Muscle layer of colon (tissue), 2 donors: ENCODE results near the gene KANK2.

Experiments
- H3K27ac ChIP-seq: one replicate; pipeline ENCODE4 v1.7.0; 2013; ENCODE audit warnings: low read depth, mild to moderate bottlenecking, low read length, moderate library complexity
- H3K27me3 ChIP-seq, 2 donors: one replicate each; pipeline ENCODE4 v1.7.0; 2013; ENCODE audit warnings: low read length in 2 of 2, mild to moderate bottlenecking in 2 of 2; ENCODE audit not compliant: insufficient read depth in 2 of 2, control insufficient read depth in 1 of 2
- H3K36me3 ChIP-seq: one replicate; pipeline ENCODE4 v1.7.0; 2013; ENCODE audit warnings: mild to moderate bottlenecking, low read length; ENCODE audit not compliant: insufficient read depth
- H3K4me1 ChIP-seq: one replicate; pipeline ENCODE4 v1.7.0; 2013; ENCODE audit warnings: mild to moderate bottlenecking, low read length; ENCODE audit not compliant: insufficient read depth
- H3K4me3 ChIP-seq, 2 donors: one replicate each; pipeline ENCODE4 v1.7.0; 2013; ENCODE audit warnings: low read length in 2 of 2, low read depth in 1 of 2, mild to moderate bottlenecking in 1 of 2, moderate library complexity in 1 of 2
- H3K9ac ChIP-seq: one replicate; pipeline ENCODE4 v1.7.0; 2013; ENCODE audit warnings: low read length
- H3K9me3 ChIP-seq: one replicate; pipeline ENCODE4 v1.7.0; 2013; ENCODE audit warnings: mild to moderate bottlenecking, low read length
- donor health status: abdominal sarcoma.
- donor health status: Adenocarcinoma of cecum.

Gene KANK2

GRCh38 chr19:11237321-11237720, 40.0 kb upstream of the KANK2 start:
- Histone ChIP-seq H3K4me1 (no peaks in the 10 kb centered on the region), H3K9ac (no peak overlapping the region), H3K27ac (no peak overlapping the region), H3K4me3 (no peak overlapping the region), H3K9me3 (no peaks in the 10 kb centered on the region), H3K27me3 (no peaks in the 10 kb centered on the region), H3K36me3 (peaks cover 10% of the 10 kb centered on the region)

- Histone ChIP-seq H3K9ac (no peak overlapping the region), H3K36me3 (peaks cover 16% of the 10 kb centered on the region), H3K4me1 (no peaks in the 10 kb centered on the region)
These were observed 39.3 kb upstream of the KANK2 start for GRCh38 chr19:11236324-11237301.

DNA sequence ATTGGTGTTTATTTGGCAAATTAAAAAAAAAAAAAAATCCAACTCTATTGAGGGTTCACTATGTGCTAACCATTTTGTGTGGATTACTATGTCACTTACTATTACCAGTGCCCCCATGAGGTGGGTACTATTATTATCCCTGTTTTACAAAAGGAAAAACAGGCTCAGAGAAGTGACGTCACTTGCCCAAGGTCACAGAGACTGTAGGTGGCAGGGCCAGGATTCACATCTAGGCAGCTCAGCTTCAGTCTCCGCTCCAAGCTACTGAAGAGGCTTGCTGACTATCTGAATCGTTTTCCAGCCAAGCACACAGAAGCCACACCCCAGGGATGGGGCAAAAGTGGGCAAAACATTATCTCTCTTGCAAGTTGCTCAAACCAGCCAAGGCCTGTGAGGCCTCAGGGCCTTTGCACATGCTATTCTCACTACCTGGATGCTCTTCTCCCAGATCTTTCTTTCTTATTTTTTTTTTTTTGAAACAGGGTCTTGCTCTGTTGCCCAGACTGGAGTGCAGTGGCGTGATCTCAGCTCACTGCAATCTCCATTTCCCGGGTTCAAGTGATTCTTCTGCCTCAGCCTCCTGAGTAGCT, 37.2 kb upstream of the KANK2 start:
- peaks cover 20% of the 10 kb centered on the region for H3K36me3 ChIP-seq

More at GRCh38 chr19:11236324-11237301, 39.3 kb upstream of the KANK2 start:
- no peak overlapping the region for H3K4me3 ChIP-seq
- H3K27ac ChIP-seq, result no peak overlapping the region
- H3K27me3 ChIP-seq, result no peaks in the 10 kb centered on the region
- H3K9me3 ChIP-seq, result no peaks in the 10 kb centered on the region

DNA sequence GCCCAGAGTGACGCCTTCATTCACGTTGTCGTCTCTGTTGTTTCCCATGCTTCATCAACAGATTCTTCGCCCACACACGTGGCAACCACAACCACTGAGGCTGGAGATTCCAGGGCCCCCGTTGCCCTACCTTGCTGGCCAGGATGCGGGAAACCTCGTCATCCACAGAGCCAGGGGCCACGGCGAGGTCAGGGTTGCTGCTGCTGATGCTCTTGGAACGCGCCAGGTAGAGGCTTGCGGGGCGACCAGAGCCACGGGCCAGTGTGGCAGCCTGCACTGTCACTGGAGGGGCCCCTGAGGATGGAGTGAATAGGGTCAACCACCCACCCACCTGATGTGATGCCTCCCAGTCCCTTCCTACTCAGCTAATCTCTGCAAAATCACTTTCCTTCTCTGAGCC, 35.7 kb upstream of the KANK2 start:
- no peaks in the 10 kb centered on the region for H3K9me3 ChIP-seq
- H3K4me3 ChIP-seq, result no peak overlapping the region
- peaks cover 20% of the 10 kb centered on the region for H3K36me3 ChIP-seq
- no peaks in the 10 kb centered on the region for H3K27me3 ChIP-seq
- no peak overlapping the region for H3K27ac ChIP-seq
- no peak overlapping the region for H3K9ac ChIP-seq
- H3K4me1 ChIP-seq, result no peaks in the 10 kb centered on the region

More for the DNA sequence above, 37.2 kb upstream of the KANK2 start:
- Histone ChIP-seq H3K9me3 (no peaks in the 10 kb centered on the region), H3K27ac (no peak overlapping the region), H3K9ac (no peak overlapping the region), H3K4me3 (no peak overlapping the region), H3K27me3 (no peaks in the 10 kb centered on the region), H3K4me1 (no peaks in the 10 kb centered on the region)

GRCh38 chr19:11232555-11232954, 35.2 kb upstream of the KANK2 start:
- H3K9me3 ChIP-seq, result no peaks in the 10 kb centered on the region
- H3K27ac ChIP-seq, result no peak overlapping the region
- H3K36me3 ChIP-seq, result peaks cover 20% of the 10 kb centered on the region
- no peaks in the 10 kb centered on the region for H3K4me1 ChIP-seq
- no peak overlapping the region for H3K4me3 ChIP-seq
- H3K9ac ChIP-seq, result no peak overlapping the region
- no peaks in the 10 kb centered on the region for H3K27me3 ChIP-seq

DNA sequence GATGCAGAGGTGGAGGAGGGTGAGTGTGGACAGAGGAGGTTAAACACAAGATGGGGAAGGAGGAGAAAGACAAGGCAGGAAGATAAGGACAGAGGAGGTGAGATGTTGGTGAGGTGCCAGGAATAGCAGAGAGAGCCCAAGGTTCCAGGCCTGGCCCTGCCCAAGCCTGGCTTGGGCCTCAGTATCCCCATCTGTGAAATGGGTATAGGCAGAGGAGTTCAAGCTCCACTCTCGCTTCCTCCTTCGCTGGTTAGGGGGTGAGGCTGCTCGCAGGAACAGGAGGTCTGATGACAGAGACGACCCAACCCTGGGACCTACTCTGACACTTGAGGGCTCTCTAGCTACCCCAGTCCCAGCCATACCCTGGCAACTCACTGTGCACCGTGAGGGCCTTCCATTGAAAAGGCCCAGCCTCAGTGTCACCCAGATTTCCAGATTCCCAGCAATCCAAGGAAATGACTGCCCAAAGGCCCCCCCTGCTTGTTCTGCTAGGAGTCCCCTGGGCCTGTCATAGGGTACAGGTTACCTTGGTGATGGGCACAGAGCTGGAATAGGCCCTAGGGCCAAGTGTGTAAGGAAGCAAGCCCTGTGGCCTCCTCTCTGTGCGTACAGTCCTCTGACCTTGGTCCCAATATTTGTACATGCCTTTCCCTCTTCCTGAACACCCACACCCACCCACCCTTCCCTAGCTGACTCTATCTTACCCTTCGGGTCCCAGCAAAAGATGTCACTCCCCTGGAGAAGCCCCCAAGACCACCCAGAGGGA, 33.5 kb upstream of the KANK2 start:
- Histone ChIP-seq H3K27me3 (no peaks in the 10 kb centered on the region), H3K4me3 (no peak overlapping the region), H3K4me1 (no peaks in the 10 kb centered on the region), H3K9me3 (no peaks in the 10 kb centered on the region), H3K27ac (no peak overlapping the region), H3K9ac (no peak overlapping the region), H3K36me3 (peaks cover 31% of the 10 kb centered on the region)

DNA sequence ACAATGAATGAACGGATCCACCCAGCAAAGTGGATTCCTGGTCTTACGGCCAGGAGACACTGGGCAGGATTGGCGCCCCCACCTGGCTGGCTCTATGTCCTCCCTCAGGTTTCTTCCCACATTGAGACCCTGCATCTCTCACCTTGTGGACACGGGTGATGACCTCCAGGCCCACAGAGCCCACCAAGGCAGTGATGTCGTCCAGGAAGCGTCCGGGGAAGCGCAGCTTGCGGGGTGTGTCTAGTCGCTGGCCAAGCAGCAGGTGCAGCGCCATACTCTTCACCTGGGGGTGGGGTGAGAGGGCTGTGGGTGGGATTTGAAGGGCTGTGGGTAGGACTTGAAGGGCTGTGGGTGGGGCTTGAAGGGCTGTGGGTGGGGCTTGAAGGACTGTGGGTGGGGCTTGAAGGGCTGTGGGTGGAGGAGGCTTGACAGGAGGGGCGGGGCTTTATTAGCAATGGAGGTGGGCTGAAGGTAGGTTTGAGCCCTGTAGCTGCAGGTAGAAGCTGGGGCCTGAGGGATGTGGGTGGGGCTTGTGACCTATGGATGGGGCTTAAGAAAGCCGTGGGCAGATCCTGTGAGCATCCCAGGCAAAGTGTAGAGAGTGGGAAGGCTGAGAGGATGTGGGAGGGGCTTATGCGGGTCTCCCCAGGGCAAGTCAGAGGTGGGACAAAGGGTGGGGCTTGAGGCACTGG, 30.0 kb upstream of the KANK2 start:
- peaks cover 29% of the 10 kb centered on the region for H3K36me3 ChIP-seq
- no peaks in the 10 kb centered on the region for H3K27me3 ChIP-seq
- H3K9me3 ChIP-seq, result no peaks in the 10 kb centered on the region
- no peak overlapping the region for H3K27ac ChIP-seq
- no peak overlapping the region for H3K4me3 ChIP-seq
- H3K4me1 ChIP-seq, result no peaks in the 10 kb centered on the region
- H3K9ac ChIP-seq, result no peak overlapping the region

DNA sequence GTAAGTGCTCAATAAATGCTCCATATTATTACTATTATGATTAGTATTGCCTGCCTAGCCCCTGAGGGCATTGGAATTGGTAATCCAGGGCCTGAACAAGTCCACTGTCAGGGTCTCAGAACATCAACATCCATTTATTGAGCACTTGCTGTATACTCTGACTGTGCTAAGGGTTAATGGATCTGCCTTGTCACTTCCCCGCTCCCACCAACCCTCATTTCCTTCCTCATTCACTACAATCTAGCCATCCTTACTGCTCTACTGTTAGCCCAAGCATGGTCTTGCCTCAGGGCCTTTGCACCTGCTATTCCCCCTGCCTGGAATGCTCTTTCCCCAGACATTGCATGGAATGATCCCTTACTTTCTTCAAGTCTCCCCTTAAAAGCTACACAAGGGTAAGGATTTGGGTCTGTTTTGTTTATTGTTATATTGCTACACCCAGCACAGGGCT, 29.4 kb upstream of the KANK2 start:
- Histone ChIP-seq H3K27ac (no peak overlapping the region), H3K27me3 (no peaks in the 10 kb centered on the region), H3K4me3 (no peak overlapping the region), H3K9ac (no peak overlapping the region), H3K9me3 (no peaks in the 10 kb centered on the region), H3K4me1 (no peaks in the 10 kb centered on the region), H3K36me3 (peaks cover 30% of the 10 kb centered on the region)

- Histone ChIP-seq H3K36me3 (peaks cover 32% of the 10 kb centered on the region), H3K27ac (no peak overlapping the region)
These were observed 28.5 kb upstream of the KANK2 start for GRCh38 chr19:11225815-11226214.

DNA sequence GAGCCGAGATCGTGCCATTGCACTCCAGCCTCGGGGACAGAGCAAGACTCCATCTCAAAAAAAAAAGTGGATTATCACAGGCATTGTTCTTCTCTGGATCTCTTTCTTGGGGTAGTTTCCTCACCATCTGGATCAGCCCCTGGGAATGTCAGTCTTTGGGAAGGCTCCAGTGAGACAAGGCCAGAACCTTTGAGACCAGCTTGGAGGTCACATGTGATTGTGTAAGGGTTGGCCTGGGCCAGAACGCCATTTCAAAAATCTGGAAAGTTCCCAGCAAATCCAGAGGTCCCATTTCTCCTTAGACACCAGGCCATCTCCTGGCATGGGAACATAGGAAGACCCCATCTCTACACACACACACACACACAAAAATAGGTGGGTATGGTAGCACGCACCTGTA, 27.8 kb upstream of the KANK2 start:
- peaks cover 34% of the 10 kb centered on the region for H3K36me3 ChIP-seq

More at GRCh38 chr19:11225815-11226214, 28.5 kb upstream of the KANK2 start:
- no peaks in the 10 kb centered on the region for H3K27me3 ChIP-seq
- no peaks in the 10 kb centered on the region for H3K4me1 ChIP-seq
- H3K9me3 ChIP-seq, result peaks cover 3% of the 10 kb centered on the region
- H3K9ac ChIP-seq, result no peak overlapping the region
- no peak overlapping the region for H3K4me3 ChIP-seq

DNA sequence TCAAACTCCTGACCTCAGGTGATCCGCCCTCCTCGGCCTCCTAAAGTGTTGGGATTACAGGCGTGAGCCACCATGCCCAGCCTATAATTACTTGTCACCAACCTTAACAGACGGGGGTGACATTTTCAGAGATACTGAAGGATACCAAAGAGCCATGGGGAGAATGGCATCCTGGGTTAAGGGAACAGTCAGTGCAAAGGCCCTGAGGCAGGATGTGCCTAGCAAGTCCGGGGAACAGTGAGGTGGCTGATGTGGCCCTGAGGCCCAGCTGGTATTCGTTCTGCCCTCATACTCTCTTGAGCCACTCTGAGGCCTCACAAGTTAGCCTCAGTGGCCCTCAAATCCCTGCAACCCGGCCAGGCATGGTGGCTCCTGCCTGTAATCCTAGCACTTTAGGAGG, 27.1 kb upstream of the KANK2 start:
- Histone ChIP-seq H3K27ac (no peak overlapping the region), H3K4me1 (no peaks in the 10 kb centered on the region), H3K9ac (no peak overlapping the region), H3K27me3 (no peaks in the 10 kb centered on the region), H3K4me3 (no peak overlapping the region), H3K9me3 (peaks cover 3% of the 10 kb centered on the region), H3K36me3 (peaks cover 35% of the 10 kb centered on the region)

More for the DNA sequence above, 27.8 kb upstream of the KANK2 start:
- H3K9ac ChIP-seq, result no peak overlapping the region
- H3K4me3 ChIP-seq, result no peak overlapping the region
- no peak overlapping the region for H3K27ac ChIP-seq
- H3K9me3 ChIP-seq, result peaks cover 3% of the 10 kb centered on the region
- no peaks in the 10 kb centered on the region for H3K27me3 ChIP-seq
- no peaks in the 10 kb centered on the region for H3K4me1 ChIP-seq
